Activated T-cell treated with anti-CD3 and anti-CD28 coated beads for 1 hour (primary cell): Measurements from ENCODE around the gene SKP2.
"Not testable (repeated sequence)": the region's sequence is repeated elsewhere in the genome, so short reads cannot be mapped to it uniquely, and the experiment has no call there.

ENCODE experiments used
- DNase-seq: peaks from one replicate; pipeline ENCODE4 v3.0.0-alpha.2; 2020; ENCODE audit warnings: low read depth

Gene SKP2

DNA sequence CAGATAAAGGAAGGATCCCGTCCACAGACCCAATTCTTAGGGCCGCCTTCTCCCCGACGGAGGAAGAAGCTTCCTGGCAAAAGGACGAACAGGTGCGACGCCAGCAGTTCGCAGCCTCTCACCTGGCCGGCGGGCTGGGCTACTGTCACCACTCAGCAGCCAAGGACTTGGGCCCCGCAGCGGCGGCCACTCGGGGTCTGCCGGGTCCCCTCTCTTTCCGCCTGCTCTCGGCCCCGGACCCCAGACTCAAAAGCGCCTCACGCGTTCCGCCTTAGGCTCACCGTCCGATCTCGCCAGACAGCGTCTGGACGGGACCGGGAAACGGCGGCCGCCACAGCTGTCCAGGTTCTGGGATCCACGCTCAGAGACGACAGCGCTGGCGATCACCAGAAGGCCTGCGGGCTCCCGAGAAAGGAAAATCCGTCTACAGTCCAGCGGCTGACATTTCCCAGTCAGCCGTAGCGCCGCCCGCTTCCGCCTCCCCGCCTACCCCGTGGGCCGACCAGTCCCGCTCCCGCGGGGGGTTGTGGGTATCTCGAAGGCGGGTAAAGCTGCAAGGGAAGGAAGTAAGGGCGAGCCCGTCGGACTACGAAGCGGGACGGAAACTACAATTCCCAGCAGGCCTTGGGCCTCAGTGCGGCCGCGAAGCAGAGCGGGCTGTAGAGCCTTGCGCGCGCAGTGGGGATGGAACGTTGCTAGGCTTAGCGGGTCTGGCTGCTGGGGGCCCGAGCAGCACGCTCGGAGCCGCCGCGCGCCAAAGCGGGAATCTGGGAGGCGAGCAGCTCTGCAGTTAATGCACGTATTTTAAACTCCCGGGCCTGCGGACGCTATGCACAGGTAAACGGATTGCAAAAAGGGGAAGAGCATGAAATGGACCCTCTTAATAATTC lies at the start of gene SKP2, which contains the start of gene LMBRD2:
Gene SKP2, plus strand, starts transcription at position 678 of the 890 bp plus-strand sequence. Its CDS starts 152 bp downstream, at position 830.
Gene LMBRD2, minus strand, starts transcription at position 454 of the 890 bp plus-strand sequence. CDS start 8,538 bp downstream, outside the sequence.
- peak; percentile 95 for DNase-seq

GRCh38 chr5:36105819-36106218 lies 46.1 kb upstream of the SKP2 start:
- no peak for DNase-seq

DNA sequence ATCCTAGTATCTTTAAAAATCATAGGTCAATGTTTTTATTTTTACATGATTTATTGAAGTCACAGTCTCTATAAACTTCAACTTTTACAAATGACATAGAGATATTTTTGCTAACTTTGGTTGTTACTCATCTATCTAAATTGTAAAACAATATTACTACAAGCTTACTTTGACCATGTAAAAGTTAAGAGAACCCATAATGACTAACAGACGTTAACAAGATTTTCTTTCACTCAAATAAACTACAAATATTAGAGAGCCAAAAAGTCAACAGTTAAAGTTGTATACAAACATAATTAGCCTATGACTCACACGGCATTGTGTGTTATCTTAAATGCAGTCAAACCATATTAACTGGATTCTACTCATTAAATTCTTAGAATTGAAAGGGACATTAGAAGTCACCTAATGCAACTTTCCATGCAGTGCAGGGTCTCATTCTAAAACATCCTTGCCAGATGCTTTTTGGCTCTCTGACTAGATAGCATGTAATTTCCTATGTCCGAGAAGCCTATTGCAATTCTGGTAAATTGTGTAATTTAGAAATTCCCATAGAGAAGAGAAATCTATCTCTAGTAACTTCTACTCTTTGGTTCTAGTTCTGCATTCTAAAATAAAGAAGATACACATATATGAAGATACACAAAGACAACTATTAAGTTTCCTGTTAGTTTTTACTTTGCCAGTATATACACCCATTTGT lies 43.0 kb upstream of the SKP2 start:
- DNase-seq: no peak

DNA sequence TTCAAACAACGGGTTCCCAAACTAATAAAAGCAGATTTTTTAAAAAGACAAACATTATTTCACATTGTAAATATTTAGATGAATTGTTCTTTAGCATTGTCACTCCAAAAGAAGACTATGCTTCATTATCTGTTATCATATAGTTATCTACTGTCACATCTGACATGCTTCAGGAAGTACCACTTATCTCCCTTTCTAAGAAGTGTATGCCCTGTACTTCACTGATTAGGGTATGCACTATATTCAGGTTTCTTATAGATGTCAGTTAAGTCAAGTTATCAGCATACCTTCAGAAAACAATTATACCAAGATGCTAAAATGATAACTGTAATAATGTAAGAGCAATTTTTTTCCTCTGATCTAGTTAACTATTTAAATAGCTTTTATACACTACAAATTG lies 40.7 kb upstream of the SKP2 start:
- DNase-seq: no peak

DNA sequence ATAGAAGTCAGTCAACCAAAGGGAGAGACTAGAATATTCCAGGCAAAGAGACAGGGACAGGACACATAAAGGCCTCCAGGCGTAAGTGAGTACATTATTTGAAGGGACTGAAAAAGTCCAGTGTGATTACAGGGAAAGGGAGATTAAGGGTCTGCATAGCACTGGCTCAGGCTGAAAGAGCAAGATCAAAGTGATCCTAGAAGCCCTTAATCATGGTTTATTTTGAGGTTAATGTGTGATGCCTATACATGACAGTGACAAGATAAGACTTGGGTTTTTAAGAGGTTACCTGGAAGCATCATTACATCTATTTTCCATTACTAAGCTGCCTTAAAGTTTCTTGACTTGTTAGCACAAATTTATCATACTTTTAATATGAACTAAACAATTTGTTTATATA lies 26.0 kb upstream of the SKP2 start:
- no peak for DNase-seq

- no peak for DNase-seq
Observed at GRCh38 chr5:36128795-36129194, 23.1 kb upstream of the SKP2 start.

GRCh38 chr5:36129666-36130065 lies 22.2 kb upstream of the SKP2 start:
- DNase-seq: not testable (repeated sequence)

DNA sequence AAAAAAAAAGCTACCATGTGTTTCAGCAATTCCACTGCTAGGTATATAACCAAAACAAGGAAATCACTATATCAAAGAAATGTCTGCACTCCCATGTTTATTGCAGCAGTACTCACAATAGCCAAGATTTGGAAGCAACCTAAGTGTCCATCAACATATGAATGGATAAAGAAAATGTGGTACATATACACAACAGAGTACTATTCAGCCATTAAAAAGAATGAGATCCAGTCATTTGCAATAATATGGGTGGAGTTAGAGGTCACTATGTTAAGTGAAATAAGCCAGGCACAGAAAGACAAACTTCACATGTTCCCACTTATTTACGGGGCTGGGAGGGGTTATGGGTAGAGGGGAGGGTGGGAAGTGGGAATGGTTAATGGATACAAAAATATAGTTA lies 18.9 kb upstream of the SKP2 start:
- not testable (repeated sequence) for DNase-seq

GRCh38 chr5:36135988-36136387 lies 15.9 kb upstream of the SKP2 start:
- DNase-seq: no peak

GRCh38 chr5:36136581-36136980 lies 15.3 kb upstream of the SKP2 start:
- DNase-seq: no peak

DNA sequence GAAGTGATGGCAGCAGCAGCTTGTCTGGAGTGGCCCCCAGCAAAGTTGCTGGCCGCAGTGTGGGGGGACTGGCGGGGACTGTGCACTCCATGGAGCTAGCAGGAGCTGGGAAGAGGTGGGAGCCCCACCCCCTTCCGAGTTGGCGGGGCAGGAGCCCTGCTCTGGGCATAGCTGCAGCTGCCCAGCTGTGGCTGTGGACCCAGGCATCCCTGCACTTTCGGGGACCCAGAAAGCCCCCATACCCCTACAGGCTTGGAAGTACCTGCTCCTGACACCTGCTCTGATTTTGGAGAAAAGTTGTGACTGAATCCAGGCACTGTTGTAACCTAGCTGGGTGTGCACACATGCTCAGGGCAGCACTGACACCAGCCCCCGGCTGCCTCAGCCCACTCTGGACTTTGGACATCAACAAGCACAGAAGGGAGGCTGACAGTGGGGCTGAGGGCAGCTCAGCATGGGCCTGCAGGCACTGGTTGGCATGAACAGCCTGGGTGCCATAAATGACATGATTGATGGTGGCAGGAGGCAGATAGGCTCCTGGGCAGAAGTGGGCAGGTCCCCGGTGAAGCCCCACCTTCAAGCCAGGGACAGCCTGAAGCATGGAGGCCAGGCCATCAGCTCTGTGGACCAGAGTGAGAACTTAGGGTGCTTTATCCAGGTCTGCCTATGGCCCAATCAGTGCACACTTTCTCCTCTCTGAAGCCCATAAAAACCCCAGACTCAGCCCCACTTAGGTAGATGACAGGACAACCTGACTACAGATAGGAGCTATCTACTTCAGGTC lies 12.8 kb upstream of the SKP2 start:
- DNase-seq: no peak

- DNase-seq: no peak
Observed at GRCh38 chr5:36145311-36145710, 6.6 kb upstream of the SKP2 start.

GRCh38 chr5:36146390-36146789 lies 5.5 kb upstream of the SKP2 start:
- DNase-seq: no peak

GRCh38 chr5:36147681-36148080 lies 4.2 kb upstream of the SKP2 start:
- no peak for DNase-seq

GRCh38 chr5:36150676-36151433 lies 1.1 kb upstream of the SKP2 start:
- DNase-seq: peak; percentile 18

DNA sequence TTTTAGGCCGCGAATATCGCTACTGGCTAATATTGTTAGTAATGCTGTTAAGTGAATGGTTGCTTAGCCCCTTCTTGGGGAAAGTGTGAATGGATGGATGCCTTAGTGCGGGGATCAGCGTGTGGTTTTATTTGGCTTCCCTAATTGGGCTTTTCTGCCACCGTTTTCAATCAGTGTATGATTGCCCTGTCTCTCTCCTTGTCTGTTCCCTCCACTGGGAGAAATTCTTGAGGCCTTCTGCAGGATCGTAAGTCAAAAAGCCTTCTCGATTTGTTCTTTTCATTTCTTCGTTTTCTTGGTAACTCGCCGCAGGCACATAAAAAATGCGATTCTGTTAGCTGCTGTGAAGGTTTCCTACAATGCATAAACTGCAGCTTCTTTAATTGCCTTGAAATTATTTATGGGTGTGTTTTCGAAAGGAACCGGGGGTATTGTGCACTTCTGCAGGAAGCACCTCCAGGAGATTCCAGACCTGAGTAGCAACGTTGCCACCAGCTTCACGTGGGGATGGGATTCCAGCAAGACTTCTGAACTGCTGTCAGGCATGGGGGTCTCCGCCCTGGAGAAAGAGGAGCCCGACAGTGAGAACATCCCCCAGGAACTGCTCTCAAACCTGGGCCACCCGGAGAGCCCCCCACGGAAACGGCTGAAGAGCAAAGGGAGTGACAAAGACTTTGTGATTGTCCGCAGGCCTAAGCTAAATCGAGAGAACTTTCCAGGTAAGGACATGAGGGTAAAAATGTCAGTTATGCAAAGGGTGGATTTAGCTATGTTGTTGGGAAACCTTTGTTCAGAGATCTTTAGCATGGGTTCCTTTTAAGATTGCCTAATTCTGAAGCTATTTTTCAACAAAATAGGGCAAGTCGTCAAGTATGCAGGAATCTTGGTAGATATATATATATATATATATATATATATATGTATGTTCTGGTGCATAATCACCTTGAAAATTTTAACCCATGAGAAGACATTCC lies 700 bp downstream of the SKP2 start:
- DNase-seq: no peak

GRCh38 chr5:36153298-36153677 lies 1.4 kb downstream of the SKP2 start:
- DNase-seq: no peak

- no peak for DNase-seq
Observed at GRCh38 chr5:36153726-36154125, 1.8 kb downstream of the SKP2 start.

DNA sequence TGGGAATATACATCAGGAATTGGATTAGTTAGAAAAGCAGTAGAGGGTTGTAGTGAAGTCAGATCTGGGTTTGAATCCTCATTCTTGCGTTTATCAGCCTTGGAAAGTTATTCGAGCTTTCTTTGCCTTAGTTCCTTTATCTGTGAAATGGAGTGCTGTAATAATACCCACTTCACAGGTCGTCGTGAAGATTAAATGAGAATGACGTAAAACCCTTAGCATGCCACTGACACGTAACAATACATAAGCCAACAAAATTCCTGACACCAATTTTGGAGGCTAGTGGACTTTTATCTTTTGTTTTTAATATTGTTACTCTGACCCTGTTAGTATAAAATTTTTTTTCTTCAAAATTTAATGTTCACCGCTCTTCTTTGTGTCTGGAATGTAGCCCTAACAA lies 3.4 kb downstream of the SKP2 start:
- no peak for DNase-seq

- DNase-seq: no peak
Observed at GRCh38 chr5:36156121-36156601, 4.2 kb downstream of the SKP2 start.
